ENCODE results near the gene SMG6. TPM values are rescaled to one million over a fixed set of nuclear protein-coding genes. Genes with fewer than 3 reads are reported as not detected.

The SMG6 gene
- total and polyA plus RNA-seq, 2 of the 13 experiments (the other 11 are each of a cell fraction or from before 2014, with no cell fraction given) = 4.6 to 14.6 TPM

- TF ChIP-seq KLF11 (CRISPR knock-in tag; IDR thresholded peaks at IDR 0.05) (no peak), SNAPC5 (CRISPR knock-in tag; IDR thresholded peaks at IDR 0.05; ENCODE audit: borderline replicate concordance) (no peak), ZNF44 (CRISPR knock-in tag; IDR thresholded peaks at IDR 0.05) (no peak), ARID4A (CRISPR knock-in tag; IDR thresholded peaks at IDR 0.05; ENCODE audit: borderline replicate concordance) (peak; percentile 90), ZNF770 (CRISPR knock-in tag; IDR thresholded peaks at IDR 0.05) (no peak), BCL3 (CRISPR knock-in tag; IDR thresholded peaks at IDR 0.05) (peak; percentile 68), HBP1 (CRISPR knock-in tag; IDR thresholded peaks at IDR 0.05; ENCODE audit: low read depth) (peak; percentile 37; the same call in 1 of the 2 replicates), BRF2 (CRISPR knock-in tag; IDR thresholded peaks at IDR 0.05) (no peak), HCFC1 (IDR thresholded peaks at IDR 0.05; ENCODE audit: low read depth, low read length) (peak; percentile 82), PBX2 (CRISPR knock-in tag; IDR thresholded peaks at IDR 0.05) (no peak), ZNF530 (CRISPR knock-in tag; IDR thresholded peaks at IDR 0.05; ENCODE audit: low read depth) (no peak), ZBTB26 (CRISPR knock-in tag; IDR thresholded peaks at IDR 0.05; ENCODE audit: borderline replicate concordance) (0 out of 2 replicates have a peak, but pooled peaks have one; percentile 33), ATF1 (CRISPR knock-in tag; IDR thresholded peaks at IDR 0.05) (peak; percentile 66), ZFP90 (CRISPR knock-in tag; IDR thresholded peaks at IDR 0.05; ENCODE audit: borderline replicate concordance) (peak; percentile 57; the same call in 1 of the 2 replicates), MATR3 (CRISPR knock-in tag; IDR thresholded peaks at IDR 0.05) (no peak)
These were observed 261.8 kb downstream of the SMG6 start, which contains the start of gene OVCA2 (continued) for GRCh38 chr17:2041561-2042389.

Data from HepG2 (cell line).